GM21381 (cell line): ENCODE results near the gene PRM1.
A peak's percentile ranks its signal among the peaks of the same experiment; 100 is the strongest.

Experiments
- ATAC-seq: cut with Tn5 transposase; IDR thresholded peaks from one replicate; pipeline ENCODE4 v1.9.1; 2021; ENCODE audit warnings: mild to moderate bottlenecking, moderate library complexity; ENCODE audit not compliant: unreplicated experiment

Gene PRM1

GRCh38 chr16:11273721-11274324, 7.3 kb downstream of the PRM1 start:
- no peak for ATAC-seq

GRCh38 chr16:11272921-11273720, 8.0 kb downstream of the PRM1 start, which contains the start of gene PRM3:
Gene PRM3, minus strand, starts transcription at chr16:11273629. Its CDS starts 34 bp downstream, at chr16:11273595.
- ATAC-seq, result no peak

- no peak for ATAC-seq
Measured at GRCh38 chr16:11272484-11272883, 8.6 kb downstream of the PRM1 start.

GRCh38 chr16:11271610-11272009, 9.5 kb downstream of the PRM1 start:
- no peak for ATAC-seq

- ATAC-seq, result no peak
Measured at GRCh38 chr16:11270602-11271162, 10.4 kb downstream of the PRM1 start.

- ATAC-seq, result no peak
Measured at GRCh38 chr16:11268921-11269375, 12.2 kb downstream of the PRM1 start, which contains the start of gene TNP2. Gene TNP2, minus strand, starts transcription at chr16:11269325. Its CDS starts 63 bp downstream, at chr16:11269262.

GRCh38 chr16:11265124-11265523, 16.0 kb downstream of the PRM1 start:
- no peak for ATAC-seq

GRCh38 chr16:11264155-11264832, 16.8 kb downstream of the PRM1 start:
- ATAC-seq, result no peak

GRCh38 chr16:11263737-11264136, 17.4 kb downstream of the PRM1 start:
- no peak for ATAC-seq

GRCh38 chr16:11262915-11263314, 18.2 kb downstream of the PRM1 start:
- ATAC-seq, result no peak

GRCh38 chr16:11260596-11260966, 20.5 kb downstream of the PRM1 start:
- no peak for ATAC-seq

GRCh38 chr16:11259655-11260595, 21.2 kb downstream of the PRM1 start:
- no peak for ATAC-seq

- ATAC-seq, result no peak
Measured at GRCh38 chr16:11258553-11259492, 22.3 kb downstream of the PRM1 start.

GRCh38 chr16:11257131-11257938, 23.8 kb downstream of the PRM1 start:
- ATAC-seq, result no peak

- no peak for ATAC-seq
Measured at GRCh38 chr16:11256661-11257130, 24.4 kb downstream of the PRM1 start.

GRCh38 chr16:11255737-11256660, 25.1 kb downstream of the PRM1 start, which contains the start of gene SOCS1:
Gene SOCS1, minus strand, starts transcription at chr16:11256204. Its CDS starts 726 bp downstream, at chr16:11255478.
- ATAC-seq, result peak; percentile 51
